Keratinocyte (primary cell): Measurements from ENCODE around the gene MAPK13.

Experiments
- EZH2 ChIP-seq: IDR thresholded peaks from one replicate; pipeline ENCODE4 v1.6.1; 2012; ENCODE audit warnings: inconsistent platforms, mild to moderate bottlenecking, low read length, moderate library complexity
- TF ChIP-seq, protein P1 (sequence below), 3 experiments: IDR thresholded peaks in 1 of 3; conservative IDR thresholded peaks in 1 of 3; optimal IDR thresholded peaks in 1 of 3; 2 replicates in 2 of 3; 3 replicates in 1 of 3; pipeline versions ENCODE3 to v1.5.1; 2011; ENCODE audit warnings: low read length in 3 of 3, mild to moderate bottlenecking in 3 of 3, moderate library complexity in 2 of 3, control low read depth in 1 of 3, inconsistent platforms in 1 of 3; ENCODE audit not compliant: insufficient read depth in 2 of 3; ENCODE audit errors: extremely low read depth in 1 of 3

DNA sequence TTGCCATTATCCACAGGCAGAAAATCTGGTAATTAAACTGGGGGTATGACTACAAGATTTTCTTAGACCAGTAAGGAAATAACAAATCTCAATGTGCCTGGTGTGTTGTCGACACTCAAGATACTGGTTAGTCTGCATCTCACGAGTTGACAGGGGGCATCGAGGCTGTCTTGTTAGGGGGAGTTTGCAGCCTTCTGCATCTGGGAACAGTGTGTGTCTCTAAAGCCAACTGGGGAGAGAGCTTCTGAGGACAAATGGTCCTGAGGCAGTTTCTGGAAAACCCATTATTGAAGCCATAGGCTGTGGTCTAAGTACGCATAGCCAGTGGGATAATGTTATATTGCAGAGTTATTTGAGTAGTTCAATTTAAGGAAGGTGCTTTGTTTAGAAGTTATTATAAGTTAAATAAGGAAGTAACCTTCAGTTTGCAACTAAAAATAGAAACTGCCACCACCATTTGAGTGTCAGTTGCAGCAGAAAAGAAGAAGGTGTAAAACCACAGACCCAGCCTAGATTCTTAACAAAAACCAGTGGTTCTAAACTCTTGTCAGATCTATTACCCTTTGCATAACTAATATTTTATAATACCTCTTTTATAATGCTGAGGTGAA is 15.4 kb upstream of the MAPK13 start:
- TF ChIP-seq, protein P1, sequence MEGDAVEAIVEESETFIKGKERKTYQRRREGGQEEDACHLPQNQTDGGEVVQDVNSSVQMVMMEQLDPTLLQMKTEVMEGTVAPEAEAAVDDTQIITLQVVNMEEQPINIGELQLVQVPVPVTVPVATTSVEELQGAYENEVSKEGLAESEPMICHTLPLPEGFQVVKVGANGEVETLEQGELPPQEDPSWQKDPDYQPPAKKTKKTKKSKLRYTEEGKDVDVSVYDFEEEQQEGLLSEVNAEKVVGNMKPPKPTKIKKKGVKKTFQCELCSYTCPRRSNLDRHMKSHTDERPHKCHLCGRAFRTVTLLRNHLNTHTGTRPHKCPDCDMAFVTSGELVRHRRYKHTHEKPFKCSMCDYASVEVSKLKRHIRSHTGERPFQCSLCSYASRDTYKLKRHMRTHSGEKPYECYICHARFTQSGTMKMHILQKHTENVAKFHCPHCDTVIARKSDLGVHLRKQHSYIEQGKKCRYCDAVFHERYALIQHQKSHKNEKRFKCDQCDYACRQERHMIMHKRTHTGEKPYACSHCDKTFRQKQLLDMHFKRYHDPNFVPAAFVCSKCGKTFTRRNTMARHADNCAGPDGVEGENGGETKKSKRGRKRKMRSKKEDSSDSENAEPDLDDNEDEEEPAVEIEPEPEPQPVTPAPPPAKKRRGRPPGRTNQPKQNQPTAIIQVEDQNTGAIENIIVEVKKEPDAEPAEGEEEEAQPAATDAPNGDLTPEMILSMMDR (optimal IDR thresholded peaks at IDR 0.05 in 1 of 3, IDR thresholded peaks at IDR 0.05 in 1 of 3, conservative IDR thresholded peaks at IDR 0.05 in 1 of 3; ENCODE audit: extremely low read depth in 1 of 3, insufficient read depth in 2 of 3, low read length in 3 of 3), result no peak
- TF ChIP-seq EZH2, result no peak
